ENCODE measurements around the gene RDX. TPM values are rescaled to one million over a fixed set of nuclear protein-coding genes. Genes with fewer than 3 reads are reported as not detected.

Gene RDX
- total RNA-seq, 4 donors from 2014 or later = 58.7 to 135 (median 91.6) TPM

DNA sequence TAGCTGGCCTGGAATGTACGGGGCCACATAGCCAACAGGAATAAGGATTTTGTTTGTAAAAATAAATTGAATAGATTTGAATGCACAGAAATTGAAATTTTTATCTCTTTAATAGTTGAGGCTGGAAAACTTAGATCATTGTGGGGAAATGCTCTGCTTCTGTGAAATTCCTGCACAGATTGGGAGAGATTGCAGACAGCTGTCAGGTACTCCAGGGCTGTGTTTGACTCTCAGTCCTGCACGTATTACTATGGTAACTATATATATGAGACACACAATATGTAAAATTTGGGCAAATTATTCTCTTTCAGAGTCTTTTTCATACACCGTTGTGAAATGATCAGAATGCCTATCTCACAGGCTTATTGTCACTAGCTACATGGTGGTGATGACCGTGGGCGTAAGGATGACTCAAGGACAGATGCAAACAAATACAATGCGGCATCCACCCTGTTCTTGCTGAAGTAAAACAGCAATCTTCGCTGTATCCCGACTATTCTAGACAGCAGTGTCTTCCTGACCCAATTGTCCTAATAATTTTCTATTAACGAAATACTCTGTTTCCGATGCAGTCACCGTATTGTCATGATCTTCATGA, 123.8 kb downstream of the RDX start:
- ATAC-seq (ENCODE audit: low FRiP score) (no peak), DNase-seq (ENCODE audit: low spot score) (no peak)
- TF ChIP-seq, protein P1, sequence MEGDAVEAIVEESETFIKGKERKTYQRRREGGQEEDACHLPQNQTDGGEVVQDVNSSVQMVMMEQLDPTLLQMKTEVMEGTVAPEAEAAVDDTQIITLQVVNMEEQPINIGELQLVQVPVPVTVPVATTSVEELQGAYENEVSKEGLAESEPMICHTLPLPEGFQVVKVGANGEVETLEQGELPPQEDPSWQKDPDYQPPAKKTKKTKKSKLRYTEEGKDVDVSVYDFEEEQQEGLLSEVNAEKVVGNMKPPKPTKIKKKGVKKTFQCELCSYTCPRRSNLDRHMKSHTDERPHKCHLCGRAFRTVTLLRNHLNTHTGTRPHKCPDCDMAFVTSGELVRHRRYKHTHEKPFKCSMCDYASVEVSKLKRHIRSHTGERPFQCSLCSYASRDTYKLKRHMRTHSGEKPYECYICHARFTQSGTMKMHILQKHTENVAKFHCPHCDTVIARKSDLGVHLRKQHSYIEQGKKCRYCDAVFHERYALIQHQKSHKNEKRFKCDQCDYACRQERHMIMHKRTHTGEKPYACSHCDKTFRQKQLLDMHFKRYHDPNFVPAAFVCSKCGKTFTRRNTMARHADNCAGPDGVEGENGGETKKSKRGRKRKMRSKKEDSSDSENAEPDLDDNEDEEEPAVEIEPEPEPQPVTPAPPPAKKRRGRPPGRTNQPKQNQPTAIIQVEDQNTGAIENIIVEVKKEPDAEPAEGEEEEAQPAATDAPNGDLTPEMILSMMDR (IDR thresholded peaks at IDR 0.05) = no peak

DNA sequence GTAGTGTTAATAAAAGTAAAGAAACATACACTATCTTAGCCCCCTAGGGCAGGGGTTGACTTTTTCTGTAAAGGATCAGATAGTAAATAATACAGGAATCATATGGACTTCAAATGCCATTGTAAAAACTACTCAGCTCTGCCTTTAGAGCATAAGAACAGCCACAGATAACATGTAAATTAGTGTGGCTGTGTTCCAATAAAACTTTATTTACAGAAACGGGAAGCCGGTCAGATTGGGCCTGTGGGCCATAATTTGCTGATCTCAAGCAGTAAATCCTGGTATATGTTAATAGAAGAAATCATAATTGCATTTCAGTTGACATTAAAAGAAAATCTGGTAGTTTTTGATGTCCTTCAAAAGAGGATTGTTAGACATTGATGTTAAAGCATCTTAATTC, 126.7 kb downstream of the RDX start:
- ATAC-seq (ENCODE audit: low FRiP score) = no peak
- TF ChIP-seq, protein P1 (IDR thresholded peaks at IDR 0.05) = no peak
- DNase-seq (ENCODE audit: low spot score) = no peak

DNA sequence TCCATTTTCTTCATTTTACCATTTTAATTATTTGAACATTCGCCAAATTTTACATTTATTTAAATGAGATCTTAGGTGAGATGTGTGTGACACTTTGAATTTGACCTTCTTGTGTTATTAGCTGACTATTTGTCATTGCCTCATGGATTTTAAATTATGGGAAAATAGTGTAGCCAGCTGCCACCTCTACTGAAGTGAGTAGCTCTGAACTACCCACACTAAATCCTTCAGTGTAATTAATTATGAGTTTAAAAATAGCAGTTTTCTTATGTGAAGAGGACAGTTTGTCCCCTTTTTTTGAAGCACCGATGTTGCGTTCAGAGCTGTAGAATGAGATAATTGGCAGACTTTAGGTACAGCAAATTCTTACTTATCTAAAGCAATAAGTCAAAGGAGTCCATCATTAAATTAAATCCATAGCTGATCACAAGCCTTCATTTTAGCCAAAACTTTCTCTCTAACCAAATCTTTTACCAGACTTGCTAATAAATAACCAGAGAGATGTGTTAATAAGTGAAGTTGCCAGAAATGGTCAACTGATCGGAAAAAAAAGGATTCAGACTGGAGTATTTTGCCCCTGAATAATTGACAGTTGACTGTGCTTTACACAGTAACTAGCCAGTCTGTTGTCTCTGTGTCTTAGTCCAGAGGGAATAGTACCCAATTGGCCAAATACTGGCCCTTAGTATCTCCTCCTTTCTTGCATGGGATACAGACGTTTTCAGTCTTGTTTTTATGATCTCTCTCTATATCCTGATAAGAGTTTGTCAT, 128.2 kb downstream of the RDX start:
- TF ChIP-seq, protein P1 (IDR thresholded peaks at IDR 0.05) = no peak
- DNase-seq (ENCODE audit: low spot score) (no peak), ATAC-seq (ENCODE audit: low FRiP score) (no peak)

DNA sequence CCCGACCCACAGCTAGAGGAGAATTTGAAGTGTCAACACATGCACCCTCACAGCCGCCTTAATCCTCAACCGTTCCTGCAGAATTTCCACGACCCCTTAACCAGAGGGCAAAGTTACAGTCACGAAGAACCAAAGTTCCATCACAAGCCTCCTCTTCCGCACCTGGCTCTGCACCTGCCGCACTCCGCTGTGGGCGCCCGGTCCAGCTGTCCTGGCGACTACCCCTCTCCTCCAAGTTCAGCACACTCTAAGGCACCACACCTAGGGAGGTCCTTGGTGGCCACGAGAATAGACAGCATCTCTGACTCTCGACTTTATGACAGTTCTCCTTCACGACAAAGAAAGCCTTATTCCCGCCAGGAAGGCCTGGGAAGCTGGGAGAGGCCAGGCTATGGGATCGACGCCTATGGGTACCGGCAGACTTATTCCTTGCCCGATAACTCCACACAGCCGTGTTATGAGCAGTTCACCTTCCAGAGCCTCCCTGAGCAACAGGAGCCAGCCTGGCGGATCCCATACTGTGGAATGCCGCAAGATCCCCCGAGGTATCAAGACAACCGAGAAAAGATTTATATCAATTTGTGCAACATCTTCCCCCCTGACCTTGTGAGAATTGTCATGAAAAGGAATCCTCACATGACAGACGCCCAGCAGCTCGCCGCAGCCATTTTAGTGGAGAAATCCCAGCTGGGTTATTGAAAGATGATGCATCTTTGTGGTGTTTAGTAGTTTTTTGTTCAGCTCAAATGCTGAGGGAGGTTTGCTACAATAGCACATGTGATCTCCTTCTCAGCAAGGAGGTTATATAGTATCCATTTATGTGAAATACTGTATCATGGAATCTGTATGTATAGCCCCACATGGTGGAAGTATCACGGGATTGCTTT, 131.1 kb downstream of the RDX start:
- ATAC-seq (ENCODE audit: low FRiP score) (no peak), DNase-seq (ENCODE audit: low spot score) (no peak)
- TF ChIP-seq, protein P1 (IDR thresholded peaks at IDR 0.05) = no peak

DNA sequence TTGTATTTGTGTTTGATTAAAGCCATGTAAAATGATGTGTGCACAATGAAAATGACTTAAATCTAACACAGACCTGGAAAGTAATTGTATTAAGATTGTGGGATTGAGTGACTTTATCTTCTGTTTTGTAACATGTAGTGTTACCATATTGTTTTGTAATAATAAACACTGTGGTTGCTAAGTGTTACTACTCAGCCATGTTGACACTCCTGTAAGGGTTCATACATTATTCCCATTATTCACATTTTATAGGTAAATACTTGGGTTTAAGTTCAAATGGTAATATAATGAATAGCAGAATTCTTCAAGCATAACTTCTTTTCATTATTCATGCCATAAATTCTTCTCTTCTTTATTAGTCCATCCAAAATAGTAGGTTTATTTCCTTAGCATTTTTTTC, 134.2 kb downstream of the RDX start:
- no peak for DNase-seq (ENCODE audit: low spot score)
- ATAC-seq (ENCODE audit: low FRiP score) = no peak
- TF ChIP-seq, protein P1 (IDR thresholded peaks at IDR 0.05) = no peak

DNA sequence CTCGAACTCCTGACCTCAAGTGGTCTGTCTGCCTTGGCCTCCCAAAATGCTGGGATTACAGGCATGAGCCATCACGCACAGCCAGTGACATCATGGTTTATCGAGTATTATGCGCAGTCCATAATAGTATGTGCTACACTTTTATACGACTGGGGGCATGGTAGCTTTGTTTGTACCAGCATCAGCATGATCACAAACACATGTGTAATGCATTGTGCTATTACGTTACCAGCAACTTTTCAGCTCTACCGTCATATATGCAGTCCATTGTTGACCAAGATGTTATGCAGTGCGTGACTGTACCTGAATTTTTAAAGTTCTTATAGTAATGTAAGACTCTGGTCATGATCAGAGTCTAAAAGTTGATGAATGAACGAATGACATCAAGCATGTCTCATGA, 135.4 kb downstream of the RDX start:
- DNase-seq (ENCODE audit: low spot score) (no peak), ATAC-seq (ENCODE audit: low FRiP score) (no peak)
- TF ChIP-seq, protein P1 (IDR thresholded peaks at IDR 0.05) = no peak
